ENCODE results near the gene STRA6.
A peak's percentile ranks its signal among the peaks of the same experiment; 100 is the strongest.

The STRA6 gene

DNA sequence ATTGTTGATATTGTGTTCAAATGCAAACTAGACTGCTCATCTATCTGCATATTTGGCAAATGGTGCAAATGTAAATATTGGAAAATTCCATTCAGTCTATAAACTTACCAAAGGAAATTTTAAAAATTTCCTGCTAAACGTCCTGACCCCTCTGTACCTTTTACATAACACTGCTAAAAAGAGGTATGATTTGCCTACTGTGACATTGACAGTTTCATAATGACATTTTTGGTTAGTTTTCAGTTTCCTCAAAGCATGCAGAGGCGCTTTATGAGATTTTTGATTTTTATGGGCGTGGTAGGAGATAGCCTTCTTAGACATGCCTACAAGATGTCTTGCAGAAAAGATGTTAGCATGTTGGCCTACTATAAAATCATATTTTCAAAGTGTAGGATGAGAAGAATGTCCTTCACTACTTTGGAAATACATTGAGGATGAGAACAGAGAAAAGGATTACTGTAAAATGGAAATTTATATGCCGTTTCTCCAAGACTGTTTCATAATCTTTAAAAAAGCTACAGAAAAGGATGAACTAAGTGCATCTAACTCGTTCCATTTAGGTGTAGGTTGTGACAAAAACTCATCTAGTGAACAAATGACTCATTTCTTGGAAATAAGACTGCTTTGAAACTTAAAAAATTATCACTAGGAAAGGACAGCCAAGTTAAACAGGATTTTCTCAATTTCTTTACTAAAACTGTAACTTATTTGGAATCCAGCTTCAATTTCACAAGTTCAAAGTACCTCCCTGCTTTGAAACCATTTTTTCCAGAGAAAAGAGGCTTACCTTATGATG is 43.5 kb downstream of the STRA6 start:
- DNase-seq = peak in 1 of 5 experiments; percentile 44

DNA sequence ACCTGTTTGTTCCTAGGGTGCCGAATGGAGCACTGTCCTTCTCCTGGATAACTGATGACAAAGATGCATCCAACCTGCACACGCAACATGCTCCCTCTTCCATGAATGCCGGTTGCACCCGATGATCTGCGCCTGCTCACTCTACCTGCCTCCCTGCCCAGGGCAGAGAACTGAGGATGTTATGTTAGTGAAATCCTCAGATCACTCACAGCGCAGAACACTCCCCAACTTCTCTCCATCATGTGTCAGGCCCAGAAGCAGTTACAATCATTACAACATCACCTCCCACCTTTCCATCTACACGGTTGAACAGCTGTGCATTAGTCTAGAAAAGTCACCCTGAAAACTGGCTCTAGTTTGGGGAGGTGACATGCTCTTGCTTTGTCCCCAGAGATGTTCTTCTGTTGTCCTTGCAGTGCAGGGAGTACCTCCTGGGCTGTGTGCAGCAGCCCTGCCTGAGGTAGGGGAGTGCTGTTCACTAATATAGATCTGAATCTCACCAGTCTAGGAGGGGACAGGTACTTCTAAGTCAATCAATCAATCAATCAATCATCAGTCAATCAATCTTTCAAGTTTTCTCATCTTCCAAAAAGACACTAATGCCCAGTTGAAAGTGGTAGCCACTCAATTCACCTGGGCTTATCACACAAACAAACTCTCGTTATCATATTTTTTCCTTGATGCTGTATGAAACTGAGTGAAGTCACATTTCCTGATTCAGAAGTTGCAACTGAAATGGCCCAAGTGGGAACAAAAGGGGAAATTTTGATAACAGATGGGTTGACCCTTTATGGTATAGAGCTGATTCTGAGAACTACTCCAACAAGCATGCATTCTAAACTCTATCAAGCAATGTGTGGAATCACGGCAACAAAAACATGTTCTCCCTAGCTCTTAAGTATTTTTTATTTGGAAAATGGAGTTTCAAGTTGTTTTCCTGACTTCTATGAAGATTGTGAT is 44.4 kb downstream of the STRA6 start:
- DNase-seq = no peak

GRCh38 chr15:74156678-74157411 is 45.7 kb downstream of the STRA6 start:
- DNase-seq = peak in 1 of 5 experiments; percentile 48

GRCh38 chr15:74155766-74156417 is 46.7 kb downstream of the STRA6 start:
- DNase-seq = no peak

DNA sequence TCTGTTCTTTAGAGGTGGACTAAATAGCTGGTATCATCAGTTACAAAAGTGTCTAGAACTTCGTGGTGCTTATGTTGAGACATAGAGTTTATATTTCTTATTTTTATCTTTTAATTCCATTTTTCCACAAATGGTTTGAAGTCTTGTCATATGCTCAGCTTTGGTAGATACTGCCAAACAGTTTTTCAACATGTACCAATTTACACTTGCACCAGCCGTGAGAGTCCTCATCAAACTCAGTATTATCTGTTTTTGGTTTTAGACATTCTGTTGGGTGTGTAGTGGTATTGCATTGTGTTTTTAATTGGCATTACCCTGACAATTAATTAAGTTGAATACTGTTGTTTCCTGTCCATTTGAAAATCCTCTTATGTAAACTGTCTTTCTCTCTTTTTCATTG is 55.5 kb downstream of the STRA6 start:
- DNase-seq = no peak

GRCh38 chr15:74146277-74146800 is 56.2 kb downstream of the STRA6 start:
- no peak for DNase-seq

DNA sequence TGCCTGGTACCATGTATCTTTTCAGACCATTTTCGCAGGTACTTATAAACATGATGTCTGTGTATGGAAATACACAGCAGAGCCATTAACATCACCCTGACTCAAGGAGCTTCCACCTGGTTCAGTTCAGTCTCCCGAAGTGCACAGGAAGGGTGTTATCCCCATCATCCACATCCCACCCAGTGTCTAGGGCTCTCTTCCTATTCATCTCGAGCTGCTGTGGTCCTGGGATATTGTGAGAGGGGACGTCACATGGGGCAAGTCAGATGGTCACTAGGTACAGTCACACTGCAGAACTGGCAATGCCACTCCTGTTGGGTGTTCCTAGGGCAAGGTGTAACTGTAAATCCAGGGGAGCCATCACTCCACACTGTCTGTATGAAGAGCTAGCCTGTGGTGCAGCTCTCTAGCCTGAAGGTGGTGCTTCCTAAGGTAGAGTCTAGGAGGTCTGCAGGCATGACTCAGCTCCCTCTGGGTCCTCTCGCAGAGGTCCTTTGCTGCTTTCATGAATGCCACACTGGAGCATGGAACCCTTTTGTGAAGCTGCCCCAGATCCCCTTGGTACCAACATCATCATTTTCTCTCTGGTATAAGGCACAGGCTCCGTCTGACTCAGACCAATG is 58.3 kb downstream of the STRA6 start:
- no peak for DNase-seq

- DNase-seq = no peak
Measured at GRCh38 chr15:74141591-74141990, 61.0 kb downstream of the STRA6 start.

DNA sequence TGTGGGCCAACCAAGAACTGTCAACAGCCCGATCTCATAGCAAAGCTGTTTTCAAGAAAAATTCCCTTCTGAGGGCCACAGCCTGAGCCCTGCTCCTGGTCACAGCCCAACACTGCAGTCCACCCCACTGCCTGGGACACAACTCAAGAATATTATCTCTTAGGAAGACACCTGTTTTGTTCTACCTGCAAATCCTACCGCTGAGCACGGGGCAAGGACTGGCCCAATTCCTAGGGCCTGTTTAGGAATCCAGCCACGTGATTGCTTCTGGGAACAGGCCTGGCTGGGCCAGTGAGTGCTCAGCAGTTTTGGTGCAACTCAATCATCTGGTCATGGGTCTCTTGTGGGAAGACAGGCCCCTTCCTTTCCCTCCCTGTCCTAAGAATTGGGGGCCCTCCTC is 63.9 kb downstream of the STRA6 start:
- DNase-seq = no peak

DNA sequence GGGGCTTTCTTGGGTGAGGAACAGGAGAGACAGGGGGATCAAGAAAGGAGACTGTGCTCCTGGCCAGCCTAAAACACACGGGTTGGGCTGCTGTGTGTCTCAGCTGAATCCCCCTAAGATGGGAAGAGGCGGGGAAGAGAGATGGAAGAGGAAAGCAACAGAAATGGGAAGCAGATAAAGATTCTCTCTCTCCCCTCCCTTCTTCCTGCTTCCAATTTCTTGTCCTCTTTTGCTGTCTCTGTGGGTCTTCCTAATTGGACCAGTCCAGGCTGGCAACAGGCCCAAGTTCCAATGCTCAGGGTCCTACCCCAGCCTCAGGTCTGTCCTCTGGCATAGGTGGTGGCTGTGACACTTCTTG is 65.1 kb downstream of the STRA6 start:
- no peak for DNase-seq

GRCh38 chr15:74136814-74137536 is 65.6 kb downstream of the STRA6 start:
- DNase-seq = no peak

GRCh38 chr15:74136540-74136813 is 66.1 kb downstream of the STRA6 start:
- DNase-seq = no peak

- no peak for DNase-seq
Measured at GRCh38 chr15:74135041-74135565, 67.5 kb downstream of the STRA6 start.

- DNase-seq = no peak
Measured at GRCh38 chr15:74134387-74135027, 68.1 kb downstream of the STRA6 start.

DNA sequence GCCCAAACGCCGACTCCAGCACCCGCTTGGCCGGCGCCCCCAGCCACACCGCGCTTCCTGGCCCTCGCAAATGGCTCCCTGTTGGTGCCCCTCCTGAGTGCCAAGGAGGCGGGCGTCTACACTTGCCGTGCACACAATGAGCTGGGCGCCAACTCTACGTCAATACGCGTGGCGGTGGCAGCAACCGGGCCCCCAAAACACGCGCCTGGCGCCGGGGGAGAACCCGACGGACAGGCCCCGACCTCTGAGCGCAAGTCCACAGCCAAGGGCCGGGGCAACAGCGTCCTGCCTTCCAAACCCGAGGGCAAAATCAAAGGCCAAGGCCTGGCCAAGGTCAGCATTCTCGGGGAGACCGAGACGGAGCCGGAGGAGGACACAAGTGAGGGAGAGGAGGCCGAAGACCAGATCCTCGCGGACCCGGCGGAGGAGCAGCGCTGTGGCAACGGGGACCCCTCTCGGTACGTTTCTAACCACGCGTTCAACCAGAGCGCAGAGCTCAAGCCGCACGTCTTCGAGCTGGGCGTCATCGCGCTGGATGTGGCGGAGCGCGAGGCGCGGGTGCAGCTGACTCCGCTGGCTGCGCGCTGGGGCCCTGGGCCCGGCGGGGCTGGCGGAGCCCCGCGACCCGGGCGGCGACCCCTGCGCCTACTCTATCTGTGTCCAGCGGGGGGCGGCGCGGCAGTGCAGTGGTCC is 68.7 kb downstream of the STRA6 start:
- peak in 1 of 5 experiments; percentile 18 for DNase-seq

- peak in 1 of 5 experiments; percentile 56 for DNase-seq
Measured at GRCh38 chr15:74132681-74133651, 69.6 kb downstream of the STRA6 start.

- DNase-seq = no peak
Measured at GRCh38 chr15:74131628-74132413, 70.8 kb downstream of the STRA6 start.

Measured in T-helper 2 cell (primary cell).